Measurements from ENCODE around the gene HAUS8. TPM values are rescaled to one million over a fixed set of nuclear protein-coding genes. Genes with fewer than 3 reads are reported as not detected.

Gene HAUS8
- polyA plus RNA-seq, 1 donor from 2014 or later: 3.6 TPM

GRCh38 chr19:17105556-17105955 lies 30.3 kb upstream of the HAUS8 start:
- no peaks in the 10 kb centered on the region for H3K79me2 ChIP-seq (replicated peaks; ENCODE audit: insufficient read depth, low read length)

GRCh38 chr19:17104679-17105078 lies 29.4 kb upstream of the HAUS8 start:
- no peak overlapping the region for H2AFZ ChIP-seq (ENCODE audit: low read depth, low read length)
- no peaks in the 10 kb centered on the region for H3K27me3 ChIP-seq (ENCODE audit: insufficient read depth, low read depth, low read length)
- H3K9me3 ChIP-seq (ENCODE audit: low read length): no peaks in the 10 kb centered on the region
- H3K4me3 ChIP-seq (ENCODE audit: low read length): no peak overlapping the region
- no peak overlapping the region for H3K4me2 ChIP-seq (ENCODE audit: low read length)
- H3K79me2 ChIP-seq (replicated peaks; ENCODE audit: insufficient read depth, low read length): no peaks in the 10 kb centered on the region
- no peaks in the 10 kb centered on the region for H3K9me2 ChIP-seq (ENCODE audit: insufficient read depth, low read length)
- H3K9ac ChIP-seq (ENCODE audit: low read length): no peak overlapping the region
- TF ChIP-seq EP300 (conservative IDR thresholded peaks at IDR 0.05; ENCODE audit: poor library complexity, severe bottlenecking): no peak
- TF ChIP-seq REST (IDR thresholded peaks at IDR 0.05; ENCODE audit: borderline replicate concordance): no peak
- TF ChIP-seq CTCF (IDR thresholded peaks at IDR 0.05; ENCODE audit: poor library complexity, severe bottlenecking): no peak
- no peak for TF ChIP-seq EZH2 (IDR thresholded peaks at IDR 0.05; ENCODE audit: borderline replicate concordance, insufficient read depth, low read length, poor library complexity, severe bottlenecking)
- TF ChIP-seq TAF1 (IDR thresholded peaks at IDR 0.05; ENCODE audit: low read depth): no peak
- no peak for TF ChIP-seq RAD21 (conservative IDR thresholded peaks at IDR 0.05)
- no peak for TF ChIP-seq POLR2AphosphoS5 (IDR thresholded peaks at IDR 0.05)
- no peak for TF ChIP-seq SMC3 (conservative IDR thresholded peaks at IDR 0.05; ENCODE audit: poor library complexity)
- TF ChIP-seq MXI1 (conservative IDR thresholded peaks at IDR 0.05; ENCODE audit: poor library complexity, severe bottlenecking): no peak
- H3F3A ChIP-seq (ENCODE audit: insufficient read depth, low read length, poor library complexity, severe bottlenecking): no peaks in the 10 kb centered on the region
- peaks cover 5% of the 10 kb centered on the region for H3K36me3 ChIP-seq (ENCODE audit: insufficient read depth, low read length)
- H3K27ac ChIP-seq (ENCODE audit: low read length): no peak overlapping the region
- no peaks in the 10 kb centered on the region for H4K20me1 ChIP-seq (ENCODE audit: insufficient read depth)

More at GRCh38 chr19:17105556-17105955, 30.3 kb upstream of the HAUS8 start:
- H3K36me3 ChIP-seq (ENCODE audit: insufficient read depth, low read length): peaks cover 5% of the 10 kb centered on the region
- H3K4me2 ChIP-seq (ENCODE audit: low read length): no peak overlapping the region
- H3K4me3 ChIP-seq (ENCODE audit: low read length): no peak overlapping the region
- no peaks in the 10 kb centered on the region for H4K20me1 ChIP-seq (ENCODE audit: insufficient read depth)
- no peak overlapping the region for H3K27ac ChIP-seq (ENCODE audit: low read length)
- no peak overlapping the region for H3K9ac ChIP-seq (ENCODE audit: low read length)
- no peaks in the 10 kb centered on the region for H3K9me2 ChIP-seq (ENCODE audit: insufficient read depth, low read length)
- no peaks in the 10 kb centered on the region for H3K27me3 ChIP-seq (ENCODE audit: insufficient read depth, low read depth, low read length)
- H3F3A ChIP-seq (ENCODE audit: insufficient read depth, low read length, poor library complexity, severe bottlenecking): no peaks in the 10 kb centered on the region
- TF ChIP-seq RAD21 (conservative IDR thresholded peaks at IDR 0.05): no peak
- no peaks in the 10 kb centered on the region for H3K9me3 ChIP-seq (ENCODE audit: low read length)
- H2AFZ ChIP-seq (ENCODE audit: low read depth, low read length): no peak overlapping the region

DNA sequence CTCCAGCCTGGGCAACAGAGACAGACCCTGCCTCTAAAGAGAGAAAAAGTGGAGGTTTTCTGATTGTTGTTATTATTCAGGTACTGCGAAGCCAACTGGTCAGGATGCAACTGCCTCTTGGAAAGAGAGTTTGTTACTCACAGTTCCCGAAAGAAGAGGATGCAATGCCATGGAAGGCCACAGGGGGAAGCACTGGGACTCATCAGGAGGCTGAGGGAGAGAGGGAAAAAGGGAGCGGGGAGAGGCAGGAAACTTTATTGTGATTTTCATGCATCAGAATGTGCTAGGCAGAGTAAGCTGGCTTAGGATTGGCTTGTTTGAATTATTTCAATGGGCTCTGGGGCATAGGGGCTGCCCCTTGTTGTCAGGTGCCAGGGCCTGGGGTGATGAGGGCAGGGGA lies 27.9 kb upstream of the HAUS8 start:
- no peaks in the 10 kb centered on the region for H3K79me2 ChIP-seq (replicated peaks; ENCODE audit: insufficient read depth, low read length)
- no peak overlapping the region for H3K27ac ChIP-seq (ENCODE audit: low read length)

More for the DNA sequence above, 27.9 kb upstream of the HAUS8 start:
- no peak overlapping the region for H2AFZ ChIP-seq (ENCODE audit: low read depth, low read length)
- H3K4me2 ChIP-seq (ENCODE audit: low read length): no peak overlapping the region
- no peaks in the 10 kb centered on the region for H3F3A ChIP-seq (ENCODE audit: insufficient read depth, low read length, poor library complexity, severe bottlenecking)
- H3K9me2 ChIP-seq (ENCODE audit: insufficient read depth, low read length): no peaks in the 10 kb centered on the region
- TF ChIP-seq CTCF (IDR thresholded peaks at IDR 0.05; ENCODE audit: poor library complexity, severe bottlenecking): peak; percentile 28
- TF ChIP-seq REST (IDR thresholded peaks at IDR 0.05; ENCODE audit: borderline replicate concordance): no peak
- H3K36me3 ChIP-seq (ENCODE audit: insufficient read depth, low read length): peaks cover 5% of the 10 kb centered on the region
- no peak overlapping the region for H3K9ac ChIP-seq (ENCODE audit: low read length)
- H3K4me3 ChIP-seq (ENCODE audit: low read length): no peak overlapping the region
- H4K20me1 ChIP-seq (ENCODE audit: insufficient read depth): no peaks in the 10 kb centered on the region
- H3K9me3 ChIP-seq (ENCODE audit: low read length): no peaks in the 10 kb centered on the region
- no peaks in the 10 kb centered on the region for H3K27me3 ChIP-seq (ENCODE audit: insufficient read depth, low read depth, low read length)

Data from neural cell (in vitro differentiated cells).